IMR-90 (cell line): ENCODE measurements around the gene SNCG. TPM values are rescaled to one million over a fixed set of nuclear protein-coding genes. Genes with fewer than 3 reads are reported as not detected.
A peak's percentile ranks its signal among the peaks of the same experiment; 100 is the strongest.

Experiments
- ATAC-seq: fragments of 200-7000 bp; cut with Tn5 transposase; 2 replicates; pipeline ENCODE4 v1.9.1; 2020; ENCODE audit warnings: low read depth, mild to moderate bottlenecking, moderate library complexity
- BruUV-seq: library from RNA; stranded (reverse); fragments of 400-500 nt; replicated peaks from 2 replicates; lab custom pipeline; 2021; lab: Mats Ljungman, UMichigan
- CTCF ChIA-PET: fragments of 300-600 bp; formaldehyde crosslinking; extraction: SDS; loops from one replicate; lab custom pipeline; 2021; ENCODE audit warnings: antibody characterized with exemption; lab: Yijun Ruan, JAX
- POLR2A ChIA-PET: fragments of 300-600 bp; sonication (Branson Sonifier 250); formaldehyde crosslinking; loops from one replicate; lab custom pipeline; 2022; ENCODE audit warnings: antibody characterized with exemption; ENCODE audit not compliant: unreplicated experiment; lab: Charles Lee
- DNase-seq: peaks from one replicate; pipeline ENCODE4 v3.0.0; 2013
- H2AFZ ChIP-seq: replicated peaks from 2 replicates; pipeline ENCODE3; 2013; ENCODE audit warnings: low read length, mild to moderate bottlenecking; ENCODE audit not compliant: poor library complexity
- H2AK5ac ChIP-seq: 2 replicates; pipeline ENCODE4 v1.6.1; 2013; ENCODE audit warnings: low read depth, low read length, inconsistent platforms
- H2AK9ac ChIP-seq: replicated peaks from 2 replicates; pipeline ENCODE3; 2013; ENCODE audit warnings: mild to moderate bottlenecking, low read depth, low read length, moderate library complexity; ENCODE audit not compliant: poor library complexity
- H2BK120ac ChIP-seq: 2 replicates; pipeline ENCODE4 v1.6.1; 2013; ENCODE audit warnings: low read depth, low read length, inconsistent platforms
- H2BK15ac ChIP-seq: 3 replicates; pipeline ENCODE4 v1.6.1; 2013; ENCODE audit warnings: low read depth, low read length, inconsistent platforms
- H2BK20ac ChIP-seq: 2 replicates; pipeline ENCODE4 v1.6.1; 2013; ENCODE audit warnings: low read depth, mild to moderate bottlenecking, inconsistent platforms, low read length, moderate library complexity
- H2BK5ac ChIP-seq: 2 replicates; pipeline ENCODE4 v1.6.1; 2013; ENCODE audit warnings: mild to moderate bottlenecking, low read depth, low read length, inconsistent platforms; ENCODE audit not compliant: poor library complexity, severe bottlenecking
- H3K14ac ChIP-seq: replicated peaks from 2 replicates; pipeline ENCODE4 v1.6.1; 2013; ENCODE audit warnings: low read depth, low read length, inconsistent platforms
- H3K18ac ChIP-seq: 2 replicates; pipeline ENCODE4 v1.6.1; 2013; ENCODE audit warnings: low read depth, low read length, control low read depth
- H3K23ac ChIP-seq: 2 replicates; pipeline ENCODE4 v1.6.1; 2013; ENCODE audit warnings: low read depth, low read length, inconsistent platforms
- H3K27ac ChIP-seq: 2 replicates; pipeline ENCODE4 v1.5.1; 2013; ENCODE audit warnings: mild to moderate bottlenecking, control low read depth, low read length; ENCODE audit not compliant: insufficient read depth
- H3K27me3 ChIP-seq: 2 replicates; pipeline ENCODE4 v1.6.1; 2013; ENCODE audit warnings: low read length; ENCODE audit not compliant: control insufficient read depth, insufficient read depth
- H3K36me3 ChIP-seq: 2 replicates; pipeline ENCODE4 v1.6.1; 2013; ENCODE audit warnings: low read length, mixed read lengths; ENCODE audit not compliant: control insufficient read depth, insufficient read depth
- H3K4ac ChIP-seq: 2 replicates; pipeline ENCODE4 v1.6.1; 2013; ENCODE audit warnings: low read depth, low read length, inconsistent platforms
- H3K4me1 ChIP-seq: 2 replicates; pipeline ENCODE4 v1.6.1; 2013; ENCODE audit warnings: low read length, mixed read lengths; ENCODE audit not compliant: control insufficient read depth, insufficient read depth
- H3K4me2 ChIP-seq: 2 replicates; pipeline ENCODE4 v1.6.1; 2013; ENCODE audit warnings: low read depth, mild to moderate bottlenecking, control low read depth, low read length, moderate library complexity
- H3K4me3 ChIP-seq: 2 replicates; pipeline ENCODE4 v1.5.1; 2013; ENCODE audit warnings: low read depth, mild to moderate bottlenecking, control low read depth, low read length, moderate library complexity; ENCODE audit not compliant: insufficient read depth
- H3K56ac ChIP-seq: 2 replicates; pipeline ENCODE4 v1.6.1; 2013; ENCODE audit warnings: low read length, inconsistent platforms; ENCODE audit not compliant: insufficient read depth; ENCODE audit errors: extremely low read depth
- H3K79me1 ChIP-seq, 2 experiments: 2 replicates each; pipeline ENCODE4 v1.6.1; 2013; ENCODE audit warnings: low read length in 2 of 2, inconsistent platforms in 1 of 2, low read depth in 1 of 2
- H3K9ac ChIP-seq: 2 replicates; pipeline ENCODE4 v1.6.1; 2013; ENCODE audit warnings: low read depth, low read length, control low read depth
- H3K9me1 ChIP-seq: 2 replicates; pipeline ENCODE4 v1.6.1; 2013; ENCODE audit warnings: low read length, inconsistent platforms; ENCODE audit not compliant: insufficient read depth
- H3K9me3 ChIP-seq: 2 replicates; pipeline ENCODE4 v1.6.1; 2013; ENCODE audit warnings: low read length; ENCODE audit not compliant: control insufficient read depth, insufficient read depth
- H4K20me1 ChIP-seq: 2 replicates; pipeline ENCODE4 v1.6.1; 2013; ENCODE audit warnings: low read length, inconsistent platforms; ENCODE audit not compliant: insufficient read depth
- H4K5ac ChIP-seq: 2 replicates; pipeline ENCODE4 v1.6.1; 2013; ENCODE audit warnings: mild to moderate bottlenecking, low read depth, low read length, control low read depth
- H4K8ac ChIP-seq, 2 experiments: 2 replicates each; pipeline ENCODE4 v1.6.1; 2013; ENCODE audit warnings: low read depth in 2 of 2, low read length in 2 of 2, control low read depth in 1 of 2, inconsistent platforms in 1 of 2
- H4K91ac ChIP-seq: 2 replicates; pipeline ENCODE4 v1.6.1; 2013; ENCODE audit warnings: low read depth, low read length, inconsistent platforms; ENCODE audit not compliant: insufficient read depth
- MXI1 ChIP-seq: IDR thresholded peaks from 2 replicates; pipeline ENCODE4 v1.6.1; 2012; ENCODE audit warnings: low read depth, mild to moderate bottlenecking, low read length, moderate library complexity, borderline replicate concordance
- POLR2A ChIP-seq: IDR thresholded peaks from 2 replicates; pipeline ENCODE4 v1.6.1; 2012; ENCODE audit warnings: mild to moderate bottlenecking, low read depth, low read length
- WGBS, 2 experiments: methylation state at CpG; one replicate each; pipeline versions ENCODE4 v1.1.5 to v1.1.7; 2013; ENCODE audit warnings: missing lambda C conversion rate in 2 of 2; ENCODE audit not compliant: insufficient read length in 1 of 2; ENCODE audit errors: extremely low coverage in 2 of 2; 5-methylcytosine and 5-hydroxymethylcytosine counted together
- dilution Hi-C: fragments of 300-500 bp; cut with HindIII; formaldehyde crosslinking; loops from one replicate; pipeline ENCODE4 v1.14.3; 2018; ENCODE audit warnings: low sequenced_read_pairs; ENCODE audit not compliant: unreplicated experiment
- in situ Hi-C: fragments of 300-500 bp; cut with MboI; formaldehyde crosslinking; loops from 3 replicates; pipeline ENCODE4 v1.14.3; 2019; ENCODE audit warnings: low sequenced_read_pairs, inconsistent platforms, mixed read lengths
- intact Hi-C: fragments of 100-400 bp; cut with micrococcal nuclease; formaldehyde crosslinking; loops from 2 replicates; pipeline ENCODE4 v1.10.0; 2022
- polyA plus RNA-seq, 3 experiments: library from polyadenylated mRNA; depleted of rRNA; stranded (reverse); fragments of >200 nt; gene quantifications; 2 replicates each; pipeline ENCODE4 v1.2.3, GENCODE V29; 2012; ENCODE audit warnings: low replicate concordance in 1 of 3
- total RNA-seq: library from RNA; depleted of rRNA; stranded (reverse); fragments of >200 nt; gene quantifications from 2 replicates; pipeline ENCODE4 v1.2.3, GENCODE V29; 2012

Gene SNCG
- total and polyA plus RNA-seq, 2 of the 4 experiments (the other 2 are of a cell fraction), result 10.6 to 19.0 TPM

GRCh38 chr10:86970162-86970981 lies 12.0 kb downstream of the SNCG start:
- peak overlapping the region; percentile 40 for H2BK20ac ChIP-seq
- H3K18ac ChIP-seq, result peak overlapping the region; percentile 92
- H4K91ac ChIP-seq, result peak overlapping the region; percentile 95
- H3K36me3 ChIP-seq, result no peaks in the 10 kb centered on the region
- H3K4ac ChIP-seq, result peak overlapping the region; percentile 87
- peak overlapping the region; percentile 75 for H3K4me3 ChIP-seq
- H3K56ac ChIP-seq, result peak overlapping the region; percentile 73
- peak overlapping the region; percentile 84 for H2AK5ac ChIP-seq
- peak overlapping the region; percentile 10; the same call in 1 of the 3 replicates for H2BK15ac ChIP-seq
- no peaks in the 10 kb centered on the region; the same call in 1 of the 2 replicates for H4K20me1 ChIP-seq
- peak overlapping the region; percentile 92 for H2AFZ ChIP-seq
- TF ChIP-seq POLR2A, result peak; percentile 63
- TF ChIP-seq MXI1, result no peak
- peak overlapping the region; percentile 92 for H3K27ac ChIP-seq
- H3K23ac ChIP-seq, result peak overlapping the region; percentile 70
- DNase-seq (peak; percentile 51), ATAC-seq (peak; percentile 59)
- H3K27me3 ChIP-seq, result no peaks in the 10 kb centered on the region
- H3K79me1 ChIP-seq, result peaks cover 0 to 40% of the 10 kb centered on the region in 2 experiments; a peak in 3 of 4 replicates
- peak overlapping the region; percentile 86 for H4K5ac ChIP-seq
- intact Hi-C loops, result no loop called here
- no peaks in the 10 kb centered on the region for H3K9me3 ChIP-seq
- peak overlapping the region; percentile 99 for H2AK9ac ChIP-seq
- 8% methylated on average over 16 of the region's 30 CpGs; no CpG with 5 or more reads in 1 of the 2 experiments for WGBS, 2 experiments
- H3K9me1 ChIP-seq, result peaks cover 20% of the 10 kb centered on the region
- dilution Hi-C loops, result no loop called here
- H3K14ac ChIP-seq, result peak overlapping the region; percentile 88
- H4K8ac ChIP-seq, result peak overlapping the region; percentile 80 to 89
- TSS peak; percentile 55 for BruUV-seq
- H2BK120ac ChIP-seq, result peak overlapping the region; percentile 58
- H3K4me1 ChIP-seq, result peaks cover 36% of the 10 kb centered on the region
- H2BK5ac ChIP-seq, result peak overlapping the region; percentile 85
- POLR2A ChIA-PET, result no interaction called here
- CTCF ChIA-PET, result no interaction called here
- in situ Hi-C loops, result no loop called here
- H3K4me2 ChIP-seq, result peak overlapping the region; percentile 97
- H3K9ac ChIP-seq, result peak overlapping the region; percentile 93
